ENCODE results near the gene RASAL2.

The RASAL2 gene

GRCh38 chr1:178376008-178376407 lies 282.1 kb downstream of the RASAL2 start:
- H3K4me3 ChIP-seq (ENCODE audit: low read length, poor library complexity, severe bottlenecking) = no peak overlapping the region
- no peaks in the 10 kb centered on the region for H3K4me1 ChIP-seq (ENCODE audit: insufficient read depth, low read length, poor library complexity, severe bottlenecking)
- H3F3A ChIP-seq (ENCODE audit: low read depth) = no peaks in the 10 kb centered on the region
- no peaks in the 10 kb centered on the region for H3K36me3 ChIP-seq (ENCODE audit: insufficient read depth, low read length)
- no peak overlapping the region for H3K4me2 ChIP-seq (ENCODE audit: low read depth, low read length, poor library complexity, severe bottlenecking)
- H3K27me3 ChIP-seq (ENCODE audit: insufficient read depth, low read length, poor library complexity, severe bottlenecking) = no peaks in the 10 kb centered on the region
- H4K20me1 ChIP-seq (ENCODE audit: insufficient read depth, low read length, poor library complexity, severe bottlenecking) = no peaks in the 10 kb centered on the region
- H2AFZ ChIP-seq (ENCODE audit: low read length) = no peak overlapping the region
- H3K79me2 ChIP-seq (ENCODE audit: insufficient read depth, low read length) = no peaks in the 10 kb centered on the region
- TF ChIP-seq CTCF (conservative IDR thresholded peaks at IDR 0.05; ENCODE audit: low read length) (no peak), EZH2phosphoT487 (IDR thresholded peaks at IDR 0.05; ENCODE audit: borderline replicate concordance) (no peak)
- no peak overlapping the region for H3K9ac ChIP-seq (ENCODE audit: low read depth, low read length, poor library complexity, severe bottlenecking)
- no peaks in the 10 kb centered on the region for H3K9me3 ChIP-seq (ENCODE audit: insufficient read depth, low read depth, low read length)
- H3K9me2 ChIP-seq (replicated peaks; ENCODE audit: low read depth, low read length) = no peaks in the 10 kb centered on the region

GRCh38 chr1:178379807-178380206 lies 285.9 kb downstream of the RASAL2 start:
- Histone ChIP-seq H3F3A (ENCODE audit: low read depth) (no peaks in the 10 kb centered on the region), H3K9me2 (replicated peaks; ENCODE audit: low read depth, low read length) (no peaks in the 10 kb centered on the region), H3K4me2 (ENCODE audit: low read depth, low read length, poor library complexity, severe bottlenecking) (no peak overlapping the region), H2AFZ (ENCODE audit: low read length) (no peak overlapping the region), H3K9me3 (ENCODE audit: insufficient read depth, low read depth, low read length) (no peaks in the 10 kb centered on the region), H3K79me2 (ENCODE audit: insufficient read depth, low read length) (no peaks in the 10 kb centered on the region), H3K4me1 (ENCODE audit: insufficient read depth, low read length, poor library complexity, severe bottlenecking) (no peaks in the 10 kb centered on the region), H4K20me1 (ENCODE audit: insufficient read depth, low read length, poor library complexity, severe bottlenecking) (no peaks in the 10 kb centered on the region), H3K9ac (ENCODE audit: low read depth, low read length, poor library complexity, severe bottlenecking) (no peak overlapping the region), H3K27me3 (ENCODE audit: insufficient read depth, low read length, poor library complexity, severe bottlenecking) (no peaks in the 10 kb centered on the region), H3K36me3 (ENCODE audit: insufficient read depth, low read length) (no peaks in the 10 kb centered on the region), H3K4me3 (ENCODE audit: low read length, poor library complexity, severe bottlenecking) (no peak overlapping the region)
- TF ChIP-seq EZH2phosphoT487 (IDR thresholded peaks at IDR 0.05; ENCODE audit: borderline replicate concordance) (no peak), CTCF (conservative IDR thresholded peaks at IDR 0.05; ENCODE audit: low read length) (peak; percentile 41)

GRCh38 chr1:178382372-178382771 lies 288.5 kb downstream of the RASAL2 start:
- H3K4me2 ChIP-seq (ENCODE audit: low read depth, low read length, poor library complexity, severe bottlenecking) = no peak overlapping the region
- no peaks in the 10 kb centered on the region for H4K20me1 ChIP-seq (ENCODE audit: insufficient read depth, low read length, poor library complexity, severe bottlenecking)
- no peak overlapping the region for H3K4me3 ChIP-seq (ENCODE audit: low read length, poor library complexity, severe bottlenecking)
- no peaks in the 10 kb centered on the region for H3K36me3 ChIP-seq (ENCODE audit: insufficient read depth, low read length)
- TF ChIP-seq EZH2phosphoT487 (IDR thresholded peaks at IDR 0.05; ENCODE audit: borderline replicate concordance) = no peak
- H3K79me2 ChIP-seq (ENCODE audit: insufficient read depth, low read length) = no peaks in the 10 kb centered on the region
- no peak overlapping the region for H2AFZ ChIP-seq (ENCODE audit: low read length)
- H3K9ac ChIP-seq (ENCODE audit: low read depth, low read length, poor library complexity, severe bottlenecking) = no peak overlapping the region
- no peaks in the 10 kb centered on the region for H3K9me3 ChIP-seq (ENCODE audit: insufficient read depth, low read depth, low read length)
- no peaks in the 10 kb centered on the region for H3K9me2 ChIP-seq (replicated peaks; ENCODE audit: low read depth, low read length)
- no peaks in the 10 kb centered on the region for H3K4me1 ChIP-seq (ENCODE audit: insufficient read depth, low read length, poor library complexity, severe bottlenecking)
- no peaks in the 10 kb centered on the region for H3F3A ChIP-seq (ENCODE audit: low read depth)
- H3K27me3 ChIP-seq (ENCODE audit: insufficient read depth, low read length, poor library complexity, severe bottlenecking) = no peaks in the 10 kb centered on the region

GRCh38 chr1:178385662-178386061 lies 291.8 kb downstream of the RASAL2 start:
- no peaks in the 10 kb centered on the region for H3K4me1 ChIP-seq (ENCODE audit: insufficient read depth, low read length, poor library complexity, severe bottlenecking)
- H3K36me3 ChIP-seq (ENCODE audit: insufficient read depth, low read length) = no peaks in the 10 kb centered on the region
- TF ChIP-seq CTCF (conservative IDR thresholded peaks at IDR 0.05; ENCODE audit: low read length) = no peak
- TF ChIP-seq EZH2phosphoT487 (IDR thresholded peaks at IDR 0.05; ENCODE audit: borderline replicate concordance) = no peak
- H3F3A ChIP-seq (ENCODE audit: low read depth) = no peaks in the 10 kb centered on the region
- no peaks in the 10 kb centered on the region for H3K27me3 ChIP-seq (ENCODE audit: insufficient read depth, low read length, poor library complexity, severe bottlenecking)
- no peaks in the 10 kb centered on the region for H4K20me1 ChIP-seq (ENCODE audit: insufficient read depth, low read length, poor library complexity, severe bottlenecking)
- no peak overlapping the region for H3K4me3 ChIP-seq (ENCODE audit: low read length, poor library complexity, severe bottlenecking)
- H3K9ac ChIP-seq (ENCODE audit: low read depth, low read length, poor library complexity, severe bottlenecking) = no peak overlapping the region
- no peak overlapping the region for H2AFZ ChIP-seq (ENCODE audit: low read length)
- H3K9me2 ChIP-seq (replicated peaks; ENCODE audit: low read depth, low read length) = no peaks in the 10 kb centered on the region
- H3K4me2 ChIP-seq (ENCODE audit: low read depth, low read length, poor library complexity, severe bottlenecking) = no peak overlapping the region
- no peaks in the 10 kb centered on the region for H3K79me2 ChIP-seq (ENCODE audit: insufficient read depth, low read length)
- no peaks in the 10 kb centered on the region for H3K9me3 ChIP-seq (ENCODE audit: insufficient read depth, low read depth, low read length)

Data from Loucy (cell line).